Measurements from ENCODE around the gene CLDN3. TPM values are rescaled to one million over a fixed set of nuclear protein-coding genes. Genes with fewer than 3 reads are reported as not detected.

Gene CLDN3
- total RNA-seq, 1 experiment from 2014 or later = 16.5 TPM

- Mint-ChIP-seq H3K36me3 (ENCODE audit: insufficient read depth in 1 of 3, low read depth in 3 of 3) (peaks cover 6 to 23% (median 20%) of the 10 kb centered on the region in 3 experiments), H3K4me3 (peak overlapping the region; percentile 93 to 96), H3K27ac (peak overlapping the region; percentile 92 to 99 (median 99); a peak in 6 of 7 replicates), H3K27me3 (ENCODE audit: low read depth) (peaks cover 13% of the 10 kb centered on the region), H3K4me1 (peaks cover 27 to 42% of the 10 kb centered on the region in 2 experiments), H3K9me3 (peaks cover 0 to 2% of the 10 kb centered on the region in 2 experiments; a peak in 1 of 5 replicates)
- Histone ChIP-seq H3K27me3 (ENCODE audit: insufficient read depth, low read length) (no peaks in the 10 kb centered on the region; the same call in 1 of the 2 replicates), H3K79me1 (ENCODE audit: insufficient read depth, low read depth, low read length, poor library complexity, severe bottlenecking) (no peaks in the 10 kb centered on the region), H3K27ac (ENCODE audit: insufficient read length, low read depth, low read length) (no peak overlapping the region), H4K8ac (replicated peaks; ENCODE audit: insufficient read length, low read depth, low read length) (no peak overlapping the region), H3K4me2 (ENCODE audit: insufficient read depth, insufficient read length, low read length) (peak overlapping the region; percentile 54), H4K20me1 (ENCODE audit: control insufficient read depth, insufficient read depth, insufficient read length) (no peaks in the 10 kb centered on the region), H4K91ac (ENCODE audit: insufficient read length, low read depth, low read length) (no peak overlapping the region), H3K14ac (ENCODE audit: insufficient read depth, low read length) (peak overlapping the region; percentile 94), H3K23ac (ENCODE audit: insufficient read length, low read depth, low read length) (no peak overlapping the region), H3K4me1 (ENCODE audit: insufficient read depth, low read length) (peaks cover 6% of the 10 kb centered on the region; the same call in 1 of the 2 replicates), H3K9ac (ENCODE audit: extremely low read depth, insufficient read length, low read length) (peak overlapping the region; percentile 76), H3K56ac (ENCODE audit: insufficient read length, low read depth, low read length) (no peak overlapping the region), H3K9me3 (ENCODE audit: control insufficient read depth, low read depth, low read length) (no peaks in the 10 kb centered on the region), H2BK20ac (ENCODE audit: low read depth, low read length, poor library complexity, severe bottlenecking) (no peak overlapping the region), H3K18ac (ENCODE audit: insufficient read length, low read depth, low read length) (peak overlapping the region; percentile 76), H3K79me2 (ENCODE audit: insufficient read depth, low read length) (no peaks in the 10 kb centered on the region), H3T11ph (ENCODE audit: low read length) (no peak overlapping the region), H3K23me2 (ENCODE audit: insufficient read length, low read depth, low read length, poor library complexity, severe bottlenecking) (peaks cover 10% of the 10 kb centered on the region), H2BK15ac (ENCODE audit: low read depth, low read length) (no peak overlapping the region), H2AK5ac (ENCODE audit: insufficient read length, low read length) (no peak overlapping the region), H2BK12ac (ENCODE audit: insufficient read length, low read depth, low read length) (peak overlapping the region; percentile 16), H4K5ac (ENCODE audit: insufficient read length, low read depth, low read length) (no peak overlapping the region), H3K4ac (ENCODE audit: low read depth, low read length) (no peak overlapping the region; the same call in 1 of the 2 replicates), H2AFZ (ENCODE audit: low read length) (no peak overlapping the region), H2BK120ac (ENCODE audit: low read depth, low read length, poor library complexity, severe bottlenecking) (no peak overlapping the region), H2BK5ac (ENCODE audit: insufficient read length, low read length) (no peak overlapping the region)
- peak; percentile 76 for DNase-seq
- TF ChIP-seq CTCF (conservative IDR thresholded peaks at IDR 0.05) = no peak
- WGBS (ENCODE audit: extremely low coverage, insufficient read length, low lambda C conversion rate) = no CpG with 5 or more reads among the region's 24 CpGs
Measured at GRCh38 chr7:73738220-73738611, 31.9 kb downstream of the CLDN3 start.
